Skeletal muscle cell (primary cell): ENCODE measurements around the gene GPC4.

Source experiments
- DNase-seq: peaks from one replicate; pipeline ENCODE4 v3.0.0-alpha.2; 2010; ENCODE audit warnings: low read depth
- H3K4me3 ChIP-seq: 2 replicates; pipeline ENCODE4 v1.5.1; 2011; ENCODE audit warnings: low read depth, mild to moderate bottlenecking, control low read depth, low read length, moderate library complexity

Gene GPC4

GRCh38 chrX:133258481-133258880 lies 156.8 kb downstream of the GPC4 start:
- DNase-seq: no peak

GRCh38 chrX:133254666-133255065 lies 160.6 kb downstream of the GPC4 start:
- no peak overlapping the region for H3K4me3 ChIP-seq
- DNase-seq: no peak

More at GRCh38 chrX:133258481-133258880, 156.8 kb downstream of the GPC4 start:
- no peak overlapping the region for H3K4me3 ChIP-seq

GRCh38 chrX:133251204-133251603 lies 164.1 kb downstream of the GPC4 start:
- no peak overlapping the region for H3K4me3 ChIP-seq
- DNase-seq: no peak

- H3K4me3 ChIP-seq: no peak overlapping the region
These were observed 164.8 kb downstream of the GPC4 start for GRCh38 chrX:133250184-133251100.

More at GRCh38 chrX:133250184-133251100, 164.8 kb downstream of the GPC4 start:
- DNase-seq: no peak
